ENCODE data around the gene ZBTB12. TPM values are rescaled to one million over a fixed set of nuclear protein-coding genes. Genes with fewer than 3 reads are reported as not detected.

The ZBTB12 gene
- total and polyA plus RNA-seq, 7 experiments from 2014 or later: 0.09 to 4.5 (median 1.8) TPM; not detected in 1

- H3K4me1 ChIP-seq (ENCODE audit: control insufficient read depth in 2 of 2, insufficient read depth in 2 of 2, low read length in 2 of 2): no peaks in the 10 kb centered on the region
- Mint-ChIP-seq H3K27ac (no peak overlapping the region), H3K27me3 (no peaks in the 10 kb centered on the region), H3K4me3 (no peak overlapping the region), H3K4me1 (no peaks in the 10 kb centered on the region), H3K36me3 (peaks cover 6 to 38% (median 17%) of the 10 kb centered on the region in 5 donors), H3K9me3 (no peaks in the 10 kb centered on the region)
- ATAC-seq (no peak), DNase-seq (no peak)
- ChIA-PET POLR2A (no interaction called here), CTCF (no interaction called here)
- intact Hi-C loops (cut with micrococcal nuclease): no loop called here
- peaks cover 0 to 62% (median 3%) of the 10 kb centered on the region in 3 experiments for H3K36me3 ChIP-seq (ENCODE audit: control insufficient read depth in 2 of 3, insufficient read depth in 3 of 3, low read length in 3 of 3)
- H3K4me3 ChIP-seq (ENCODE audit: low read length): no peak overlapping the region
- no peaks in the 10 kb centered on the region for H3K9me3 ChIP-seq (ENCODE audit: control insufficient read depth in 2 of 3, low read length in 3 of 3)
- no peaks in the 10 kb centered on the region for H3K27me3 ChIP-seq (ENCODE audit: control insufficient read depth in 2 of 2, insufficient read depth in 2 of 2, low read length in 2 of 2)
- H3K27ac ChIP-seq (ENCODE audit: low read depth, low read length): no peak overlapping the region
These were observed 21.3 kb downstream of the ZBTB12 start for GRCh38 chr6:31880616-31881015.

- Mint-ChIP-seq H3K36me3 (peaks cover 6 to 35% (median 17%) of the 10 kb centered on the region in 5 donors), H3K27ac (no peak overlapping the region), H3K9me3 (no peaks in the 10 kb centered on the region), H3K4me1 (no peaks in the 10 kb centered on the region), H3K4me3 (no peak overlapping the region), H3K27me3 (no peaks in the 10 kb centered on the region)
- Histone ChIP-seq H3K9me3 (ENCODE audit: control insufficient read depth in 2 of 3, low read length in 3 of 3) (no peaks in the 10 kb centered on the region), H3K36me3 (ENCODE audit: control insufficient read depth in 2 of 3, insufficient read depth in 3 of 3, low read length in 3 of 3) (peaks cover 0 to 55% (median 3%) of the 10 kb centered on the region in 3 experiments), H3K27ac (ENCODE audit: low read depth, low read length) (no peak overlapping the region), H3K4me1 (ENCODE audit: control insufficient read depth in 2 of 2, insufficient read depth in 2 of 2, low read length in 2 of 2) (no peaks in the 10 kb centered on the region), H3K27me3 (ENCODE audit: control insufficient read depth in 2 of 2, insufficient read depth in 2 of 2, low read length in 2 of 2) (no peaks in the 10 kb centered on the region), H3K4me3 (ENCODE audit: low read length) (no peak overlapping the region)
- ChIA-PET CTCF (no interaction called here), POLR2A (no interaction called here)
- intact Hi-C loops (cut with micrococcal nuclease): no loop called here
- DNase-seq (no peak), ATAC-seq (no peak)
These were observed 22.0 kb downstream of the ZBTB12 start for GRCh38 chr6:31879901-31880300.

- ChIA-PET POLR2A (no interaction called here), CTCF (no interaction called here)
- H3K36me3 ChIP-seq (ENCODE audit: control insufficient read depth in 2 of 3, insufficient read depth in 3 of 3, low read length in 3 of 3): peaks cover 0 to 48% (median 3%) of the 10 kb centered on the region in 3 experiments
- H3K4me3 Mint-ChIP-seq: no peak overlapping the region
- H3K27me3 Mint-ChIP-seq: no peaks in the 10 kb centered on the region
- ATAC-seq (no peak), DNase-seq (no peak)
- peaks cover 0 to 3% (median 0%) of the 10 kb centered on the region in 7 donors for H3K4me1 Mint-ChIP-seq
- no peak overlapping the region for H3K27ac ChIP-seq (ENCODE audit: low read depth, low read length)
- H3K27ac Mint-ChIP-seq: no peak overlapping the region
- H3K27me3 ChIP-seq (ENCODE audit: control insufficient read depth in 2 of 2, insufficient read depth in 2 of 2, low read length in 2 of 2): no peaks in the 10 kb centered on the region
- H3K4me3 ChIP-seq (ENCODE audit: low read length): no peak overlapping the region
- no peaks in the 10 kb centered on the region for H3K9me3 Mint-ChIP-seq
- H3K36me3 Mint-ChIP-seq: peaks cover 6 to 35% (median 17%) of the 10 kb centered on the region in 5 donors
- intact Hi-C loops (cut with micrococcal nuclease): no loop called here
- no peaks in the 10 kb centered on the region for H3K4me1 ChIP-seq (ENCODE audit: control insufficient read depth in 2 of 2, insufficient read depth in 2 of 2, low read length in 2 of 2)
- H3K9me3 ChIP-seq (ENCODE audit: control insufficient read depth in 2 of 3, low read length in 3 of 3): no peaks in the 10 kb centered on the region
These were observed 22.7 kb downstream of the ZBTB12 start for GRCh38 chr6:31879143-31879542.

GRCh38 chr6:31878726-31879125 is 23.2 kb downstream of the ZBTB12 start, which contains the start of gene SLC44A4:
Gene SLC44A4, minus strand, starts transcription at chr6:31878997. Its CDS starts 17 bp downstream, at chr6:31878980.
- no peaks in the 10 kb centered on the region for H3K9me3 ChIP-seq (ENCODE audit: control insufficient read depth in 2 of 3, low read length in 3 of 3)
- no peaks in the 10 kb centered on the region for H3K4me1 ChIP-seq (ENCODE audit: control insufficient read depth in 2 of 2, insufficient read depth in 2 of 2, low read length in 2 of 2)
- DNase-seq: no peak
- H3K27me3 ChIP-seq (ENCODE audit: control insufficient read depth in 2 of 2, insufficient read depth in 2 of 2, low read length in 2 of 2): no peaks in the 10 kb centered on the region
- peak within 1 kb of the TSS in 2 of 9 donors; percentile 36 to 67 for H3K27ac Mint-ChIP-seq
- H3K4me1 Mint-ChIP-seq: peaks cover 0 to 4% (median 0%) of the 10 kb centered on the region in 7 donors
- POLR2A ChIA-PET: interaction anchor here (0.5 kb wide), 1 partner anchor 19 kb away, joined by 4 read pairs; the partner anchor contains the start of gene EHMT2
- no peak for ATAC-seq
- intact Hi-C loops (cut with micrococcal nuclease): no loop called here
- H3K27me3 Mint-ChIP-seq: no peaks in the 10 kb centered on the region
- no peaks in the 10 kb centered on the region for H3K9me3 Mint-ChIP-seq
- H3K36me3 ChIP-seq (ENCODE audit: control insufficient read depth in 2 of 3, insufficient read depth in 3 of 3, low read length in 3 of 3): peaks cover 0 to 43% (median 3%) of the 10 kb centered on the region in 3 experiments
- H3K4me3 ChIP-seq (ENCODE audit: low read length): no peak within 1 kb of the TSS
- peaks cover 6 to 35% (median 17%) of the 10 kb centered on the region in 5 donors for H3K36me3 Mint-ChIP-seq
- CTCF ChIA-PET: no interaction called here
- H3K27ac ChIP-seq (ENCODE audit: low read depth, low read length): no peak within 1 kb of the TSS
- no peak within 1 kb of the TSS for H3K4me3 Mint-ChIP-seq

- no peaks in the 10 kb centered on the region for H3K27me3 ChIP-seq (ENCODE audit: control insufficient read depth in 2 of 2, insufficient read depth in 2 of 2, low read length in 2 of 2)
- H3K4me1 Mint-ChIP-seq: peaks cover 0 to 4% (median 0%) of the 10 kb centered on the region in 7 donors
- H3K4me1 ChIP-seq (ENCODE audit: control insufficient read depth in 2 of 2, insufficient read depth in 2 of 2, low read length in 2 of 2): no peaks in the 10 kb centered on the region
- DNase-seq (no peak), ATAC-seq (no peak)
- H3K27me3 Mint-ChIP-seq: no peaks in the 10 kb centered on the region
- no peak overlapping the region for H3K27ac ChIP-seq (ENCODE audit: low read depth, low read length)
- H3K4me3 Mint-ChIP-seq: no peak overlapping the region
- no peak overlapping the region for H3K4me3 ChIP-seq (ENCODE audit: low read length)
- intact Hi-C loops (cut with micrococcal nuclease): no loop called here
- H3K9me3 ChIP-seq (ENCODE audit: control insufficient read depth in 2 of 3, low read length in 3 of 3): no peaks in the 10 kb centered on the region
- no peaks in the 10 kb centered on the region for H3K9me3 Mint-ChIP-seq
- peak overlapping the region in 2 of 9 donors; percentile 36 to 67 for H3K27ac Mint-ChIP-seq
- CTCF ChIA-PET: no interaction called here
- H3K36me3 Mint-ChIP-seq: peaks cover 6 to 35% (median 17%) of the 10 kb centered on the region in 5 donors
- peaks cover 0 to 38% (median 3%) of the 10 kb centered on the region in 3 experiments for H3K36me3 ChIP-seq (ENCODE audit: control insufficient read depth in 2 of 3, insufficient read depth in 3 of 3, low read length in 3 of 3)
- POLR2A ChIA-PET: interaction anchor here (0.5 kb wide), 1 partner anchor 19 kb away, joined by 4 read pairs; the partner anchor contains the start of gene EHMT2
These were observed 23.7 kb downstream of the ZBTB12 start for GRCh38 chr6:31878222-31878621.

GRCh38 chr6:31877651-31878161 is 24.2 kb downstream of the ZBTB12 start:
- Mint-ChIP-seq H3K4me1 (peaks cover 0 to 4% (median 0%) of the 10 kb centered on the region in 7 donors), H3K4me3 (no peak overlapping the region), H3K36me3 (peaks cover 6 to 31% (median 13%) of the 10 kb centered on the region in 5 donors), H3K9me3 (no peaks in the 10 kb centered on the region), H3K27me3 (no peaks in the 10 kb centered on the region), H3K27ac (peak overlapping the region in 1 of 9 donors; percentile 67)
- DNase-seq (no peak), ATAC-seq (no peak)
- intact Hi-C loops (cut with micrococcal nuclease): no loop called here
- H3K4me3 ChIP-seq (ENCODE audit: low read length): no peak overlapping the region
- ChIA-PET POLR2A (no interaction called here), CTCF (interaction anchor here (1.3 kb wide), 1 partner anchor 10 kb away, joined by 3 read pairs; no protein-coding TSS in a partner anchor)
- no peaks in the 10 kb centered on the region for H3K27me3 ChIP-seq (ENCODE audit: control insufficient read depth in 2 of 2, insufficient read depth in 2 of 2, low read length in 2 of 2)
- no peaks in the 10 kb centered on the region for H3K4me1 ChIP-seq (ENCODE audit: control insufficient read depth in 2 of 2, insufficient read depth in 2 of 2, low read length in 2 of 2)
- H3K27ac ChIP-seq (ENCODE audit: low read depth, low read length): no peak overlapping the region
- H3K36me3 ChIP-seq (ENCODE audit: control insufficient read depth in 2 of 3, insufficient read depth in 3 of 3, low read length in 3 of 3): peaks cover 0 to 33% (median 3%) of the 10 kb centered on the region in 3 experiments
- H3K9me3 ChIP-seq (ENCODE audit: control insufficient read depth in 2 of 3, low read length in 3 of 3): no peaks in the 10 kb centered on the region

Measured in naive thymus-derived CD4-positive, alpha-beta T cell (primary cell).